Fibroblast of mammary gland (primary cell): ENCODE data around the gene AKT1.
"Not testable (repeated sequence)": the region's sequence is repeated elsewhere in the genome, so short reads cannot be mapped to it uniquely, and the experiment has no call there.

ENCODE experiments used
- DNase-seq: peaks from one replicate; pipeline ENCODE4 v3.0.0-alpha.2; 2010; ENCODE audit warnings: low read depth
- H3K4me3 ChIP-seq: 2 replicates; pipeline ENCODE4 v1.5.1; 2011; ENCODE audit warnings: low read depth, mild to moderate bottlenecking, low read length, moderate library complexity; ENCODE audit not compliant: control insufficient read depth
- CTCF ChIP-seq: conservative IDR thresholded peaks from 2 replicates; pipeline ENCODE4 v1.5.1; 2011; ENCODE audit warnings: low read depth, low read length, inconsistent platforms; ENCODE audit not compliant: control insufficient read depth, insufficient read depth

The AKT1 gene

GRCh38 chr14:104816616-104816884 lies 21.0 kb upstream of the AKT1 start:
- peak overlapping the region; percentile 69 for H3K4me3 ChIP-seq
- TF ChIP-seq CTCF = no peak
- no peak for DNase-seq

GRCh38 chr14:104814701-104815100 lies 19.2 kb upstream of the AKT1 start:
- not testable (repeated sequence) for DNase-seq
- H3K4me3 ChIP-seq = peak overlapping the region; percentile 69

GRCh38 chr14:104813286-104813685 lies 17.7 kb upstream of the AKT1 start:
- H3K4me3 ChIP-seq = no peak overlapping the region
- DNase-seq = no peak
- no peak for TF ChIP-seq CTCF

GRCh38 chr14:104810316-104810715 lies 14.8 kb upstream of the AKT1 start:
- H3K4me3 ChIP-seq = no peak overlapping the region
- DNase-seq = no peak
- no peak for TF ChIP-seq CTCF

- DNase-seq = no peak
Observed at GRCh38 chr14:104808456-104808855, 12.9 kb upstream of the AKT1 start.

GRCh38 chr14:104806625-104807465 lies 11.3 kb upstream of the AKT1 start:
- no peak for DNase-seq
- no peak overlapping the region for H3K4me3 ChIP-seq
- TF ChIP-seq CTCF = no peak

More at GRCh38 chr14:104808456-104808855, 12.9 kb upstream of the AKT1 start:
- TF ChIP-seq CTCF = no peak
- no peak overlapping the region for H3K4me3 ChIP-seq

- no peak for TF ChIP-seq CTCF
- no peak for DNase-seq
- no peak overlapping the region for H3K4me3 ChIP-seq
Observed at GRCh38 chr14:104805941-104806624, 10.5 kb upstream of the AKT1 start.
